ENCODE results near the gene IVL. TPM values are rescaled to one million over a fixed set of nuclear protein-coding genes. Genes with fewer than 3 reads are reported as not detected.

The IVL gene
- total and polyA plus RNA-seq, 2 donors (not counting 3 experiments of a cell fraction or from before 2014, with no cell fraction given) = not detected

- no peaks in the 10 kb centered on the region for H3K9me3 ChIP-seq (replicated peaks; ENCODE audit: control insufficient read depth, insufficient read depth, low read length)
- H3K4me2 ChIP-seq (ENCODE audit: insufficient read depth, low read length) = no peak overlapping the region
- H3K4me1 ChIP-seq (ENCODE audit: control insufficient read depth, extremely low read depth, insufficient read depth, low read length) = no peaks in the 10 kb centered on the region
- no peak overlapping the region for H2AFZ ChIP-seq (ENCODE audit: low read depth, low read length)
- H3K4me3 ChIP-seq (replicated peaks in 1 of 3; ENCODE audit: insufficient read depth in 1 of 3, low read depth in 1 of 3, low read length in 3 of 3) = no peak overlapping the region
- no peak overlapping the region for H3K9ac ChIP-seq (replicated peaks; ENCODE audit: extremely low read depth, insufficient read depth, low read length)
- ChIA-PET POLR2A (no interaction called here), CTCF (no interaction called here)
- no TSS peak for BruUV-seq (replicated peaks)
- dilution Hi-C loops (cut with MboI; ENCODE audit: extremely low pct_ligation_motif_present, low sequenced_read_pairs) (no loop called here), intact Hi-C loops (cut with micrococcal nuclease) (no loop called here)
- TF ChIP-seq FOS (IDR thresholded peaks at IDR 0.05; ENCODE audit: borderline replicate concordance, insufficient read depth, low read length) (no peak), JUN (IDR thresholded peaks at IDR 0.05; ENCODE audit: borderline replicate concordance, insufficient read depth, insufficient read length, low read depth) (no peak), POLR2AphosphoS5 (IDR thresholded peaks at IDR 0.05; ENCODE audit: insufficient read depth, low read depth, low read length) (no peak), EZH2 (IDR thresholded peaks at IDR 0.05; ENCODE audit: borderline replicate concordance, low read depth, low read length, severe bottlenecking) (no peak), GATA2 (IDR thresholded peaks at IDR 0.05; ENCODE audit: insufficient read depth, insufficient read length, low read depth, low read length) (no peak), MAX (IDR thresholded peaks at IDR 0.05; ENCODE audit: insufficient read depth, insufficient read length) (no peak), POLR2A (IDR thresholded peaks at IDR 0.05; ENCODE audit: low read depth, low read length) (no peak)
- TF ChIP-seq, protein P1, sequence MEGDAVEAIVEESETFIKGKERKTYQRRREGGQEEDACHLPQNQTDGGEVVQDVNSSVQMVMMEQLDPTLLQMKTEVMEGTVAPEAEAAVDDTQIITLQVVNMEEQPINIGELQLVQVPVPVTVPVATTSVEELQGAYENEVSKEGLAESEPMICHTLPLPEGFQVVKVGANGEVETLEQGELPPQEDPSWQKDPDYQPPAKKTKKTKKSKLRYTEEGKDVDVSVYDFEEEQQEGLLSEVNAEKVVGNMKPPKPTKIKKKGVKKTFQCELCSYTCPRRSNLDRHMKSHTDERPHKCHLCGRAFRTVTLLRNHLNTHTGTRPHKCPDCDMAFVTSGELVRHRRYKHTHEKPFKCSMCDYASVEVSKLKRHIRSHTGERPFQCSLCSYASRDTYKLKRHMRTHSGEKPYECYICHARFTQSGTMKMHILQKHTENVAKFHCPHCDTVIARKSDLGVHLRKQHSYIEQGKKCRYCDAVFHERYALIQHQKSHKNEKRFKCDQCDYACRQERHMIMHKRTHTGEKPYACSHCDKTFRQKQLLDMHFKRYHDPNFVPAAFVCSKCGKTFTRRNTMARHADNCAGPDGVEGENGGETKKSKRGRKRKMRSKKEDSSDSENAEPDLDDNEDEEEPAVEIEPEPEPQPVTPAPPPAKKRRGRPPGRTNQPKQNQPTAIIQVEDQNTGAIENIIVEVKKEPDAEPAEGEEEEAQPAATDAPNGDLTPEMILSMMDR (IDR thresholded peaks at IDR 0.05; ENCODE audit: extremely low read depth in 1 of 2, insufficient read depth in 1 of 2, low read depth in 1 of 2, low read length in 2 of 2) = no peak
- H3K9me1 ChIP-seq (replicated peaks; ENCODE audit: control insufficient read depth, extremely low read depth, insufficient read depth, low read length) = no peaks in the 10 kb centered on the region
- H3K27ac ChIP-seq (ENCODE audit: insufficient read depth, low read depth, low read length) = no peak overlapping the region
- H4K20me1 ChIP-seq (replicated peaks; ENCODE audit: control insufficient read depth, extremely low read depth, insufficient read depth, low read length) = no peaks in the 10 kb centered on the region
- DNase-seq (ENCODE audit: low read depth, low spot score) (no peak), FAIRE-seq (no peak)
- H3K79me2 ChIP-seq (ENCODE audit: control insufficient read depth, insufficient read depth, low read length) = no peaks in the 10 kb centered on the region
- H3K36me3 ChIP-seq (ENCODE audit: control insufficient read depth in 2 of 2, extremely low read depth in 1 of 2, insufficient read depth in 2 of 2, low read length in 2 of 2) = no peaks in the 10 kb centered on the region
- no peaks in the 10 kb centered on the region for H3K27me3 ChIP-seq (ENCODE audit: control insufficient read depth in 2 of 2, insufficient read depth in 2 of 2, low read length in 2 of 2)
Observed at GRCh38 chr1:152924191-152924590, 15.8 kb downstream of the IVL start.

Measured in endothelial cell of umbilical vein (primary cell).